GM18505 (cell line): ENCODE measurements around the gene ADAMTSL3.

Experiments
- ATAC-seq: cut with Tn5 transposase; IDR thresholded peaks from one replicate; pipeline ENCODE4 v1.9.1; 2021; ENCODE audit not compliant: unreplicated experiment
- POLR2A ChIP-seq: IDR thresholded peaks from 4 replicates; pipeline ENCODE4 v1.6.1; 2011; ENCODE audit warnings: borderline replicate concordance; ENCODE audit not compliant: insufficient read depth, insufficient read length; ENCODE audit errors: extremely low read depth

ADAMTSL3 gene

GRCh38 chr15:83653639-83654378 lies at the start of gene ADAMTSL3:
ADAMTSL3 (plus strand) TSS chr15:83654123; CDS start chr15:83655762, 1,639 bp downstream.
- ATAC-seq, result no peak
- TF ChIP-seq POLR2A, result no peak

GRCh38 chr15:83604549-83604948 lies 49.4 kb upstream of the ADAMTSL3 start:
- no peak for TF ChIP-seq POLR2A
- ATAC-seq, result no peak

GRCh38 chr15:83605111-83605945 lies 48.6 kb upstream of the ADAMTSL3 start:
- no peak for TF ChIP-seq POLR2A
- no peak for ATAC-seq

GRCh38 chr15:83610132-83610531 lies 43.8 kb upstream of the ADAMTSL3 start:
- TF ChIP-seq POLR2A, result no peak
- no peak for ATAC-seq

GRCh38 chr15:83610901-83611685 lies 42.8 kb upstream of the ADAMTSL3 start:
- TF ChIP-seq POLR2A, result no peak

GRCh38 chr15:83612226-83612625 lies 41.7 kb upstream of the ADAMTSL3 start:
- no peak for ATAC-seq
- TF ChIP-seq POLR2A, result no peak

More at GRCh38 chr15:83610901-83611685, 42.8 kb upstream of the ADAMTSL3 start:
- no peak for ATAC-seq

GRCh38 chr15:83612898-83613635 lies 40.9 kb upstream of the ADAMTSL3 start:
- no peak for ATAC-seq
- TF ChIP-seq POLR2A, result no peak

GRCh38 chr15:83613714-83614113 lies 40.2 kb upstream of the ADAMTSL3 start:
- no peak for ATAC-seq
- TF ChIP-seq POLR2A, result no peak

GRCh38 chr15:83616840-83617239 lies 37.1 kb upstream of the ADAMTSL3 start:
- TF ChIP-seq POLR2A, result no peak
- ATAC-seq, result no peak

- ATAC-seq, result no peak
Measured at GRCh38 chr15:83626171-83626802, 27.6 kb upstream of the ADAMTSL3 start.

GRCh38 chr15:83631534-83631933 lies 22.4 kb upstream of the ADAMTSL3 start:
- no peak for TF ChIP-seq POLR2A
- no peak for ATAC-seq

More at GRCh38 chr15:83626171-83626802, 27.6 kb upstream of the ADAMTSL3 start:
- TF ChIP-seq POLR2A, result no peak

GRCh38 chr15:83643201-83643600 lies 10.7 kb upstream of the ADAMTSL3 start:
- no peak for ATAC-seq
- no peak for TF ChIP-seq POLR2A
